Memory B cell (primary cell): ENCODE data around the gene SEC62.
A peak's percentile ranks its signal among the peaks of the same experiment; 100 is the strongest.

Source experiments
- ATAC-seq: fragments of 150-1000 bp; cut with Tn5 transposase; 2 replicates; pipeline ENCODE4 v1.10.0; 2021; ENCODE audit warnings: low read depth, mild to moderate bottlenecking, moderate library complexity
- DNase-seq, 2 donors: peaks; one replicate each; pipeline ENCODE4 v3.0.0; 2022; ENCODE audit warnings: low spot score in 2 of 2
- H3K27ac Mint-ChIP-seq: one replicate; pipeline ENCODE4 v1.8.0; 2022; ENCODE audit warnings: mild to moderate bottlenecking, moderate library complexity, mixed read lengths
- H3K27me3 Mint-ChIP-seq: one replicate; pipeline ENCODE4 v1.8.0; 2022; ENCODE audit warnings: mixed read lengths
- H3K36me3 Mint-ChIP-seq: one replicate; pipeline ENCODE4 v1.8.0; 2022; ENCODE audit warnings: mild to moderate bottlenecking, mixed read lengths
- H3K4me1 Mint-ChIP-seq: one replicate; pipeline ENCODE4 v1.8.0; 2022; ENCODE audit warnings: mixed read lengths
- H3K4me3 Mint-ChIP-seq: one replicate; pipeline ENCODE4 v1.8.0; 2022; ENCODE audit warnings: mild to moderate bottlenecking, moderate library complexity, mixed read lengths
- H3K9me3 Mint-ChIP-seq: one replicate; pipeline ENCODE4 v1.8.0; 2022; ENCODE audit warnings: mixed read lengths

The SEC62 gene, protein sequence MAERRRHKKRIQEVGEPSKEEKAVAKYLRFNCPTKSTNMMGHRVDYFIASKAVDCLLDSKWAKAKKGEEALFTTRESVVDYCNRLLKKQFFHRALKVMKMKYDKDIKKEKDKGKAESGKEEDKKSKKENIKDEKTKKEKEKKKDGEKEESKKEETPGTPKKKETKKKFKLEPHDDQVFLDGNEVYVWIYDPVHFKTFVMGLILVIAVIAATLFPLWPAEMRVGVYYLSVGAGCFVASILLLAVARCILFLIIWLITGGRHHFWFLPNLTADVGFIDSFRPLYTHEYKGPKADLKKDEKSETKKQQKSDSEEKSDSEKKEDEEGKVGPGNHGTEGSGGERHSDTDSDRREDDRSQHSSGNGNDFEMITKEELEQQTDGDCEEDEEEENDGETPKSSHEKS

DNA sequence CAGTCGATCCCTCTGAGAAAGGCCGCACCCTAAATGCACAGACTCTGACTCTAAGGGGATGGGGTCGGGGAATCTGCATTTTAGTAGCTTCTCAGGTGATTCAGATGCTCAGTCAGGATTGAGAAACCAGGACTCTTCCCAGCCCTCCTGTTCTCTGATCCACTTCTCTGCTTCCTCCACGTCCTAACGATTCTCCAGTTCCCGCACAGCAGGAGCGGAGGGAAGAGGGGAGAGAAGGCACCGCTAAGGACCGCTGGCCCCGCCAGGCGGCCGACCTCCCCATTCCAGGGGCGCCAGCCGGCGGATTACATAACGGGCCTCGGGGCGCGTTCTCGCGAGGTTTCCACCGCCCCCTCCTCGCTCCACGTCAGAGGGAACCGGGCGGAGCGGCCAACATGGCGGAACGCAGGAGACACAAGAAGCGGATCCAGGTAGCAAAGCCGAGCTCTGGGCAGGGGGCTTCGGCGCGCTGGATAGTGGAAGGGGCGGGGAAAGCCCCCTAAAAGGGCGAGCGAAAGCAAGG, at the start of gene SEC62:
Gene SEC62, plus strand, starts transcription at position 380 of the 523 bp plus-strand sequence. Its CDS starts 16 bp downstream, at position 396.
- Mint-ChIP-seq H3K27ac (peak within 1 kb of the TSS; percentile 100), H3K27me3 (no peaks in the 10 kb centered on the region), H3K9me3 (peaks cover 4% of the 10 kb centered on the region), H3K4me3 (peak within 1 kb of the TSS; percentile 100), H3K36me3 (peaks cover 12% of the 10 kb centered on the region), H3K4me1 (peaks cover 55% of the 10 kb centered on the region)
- DNase-seq = peak; percentile 94 to 96
- peak; percentile 91 for ATAC-seq

DNA sequence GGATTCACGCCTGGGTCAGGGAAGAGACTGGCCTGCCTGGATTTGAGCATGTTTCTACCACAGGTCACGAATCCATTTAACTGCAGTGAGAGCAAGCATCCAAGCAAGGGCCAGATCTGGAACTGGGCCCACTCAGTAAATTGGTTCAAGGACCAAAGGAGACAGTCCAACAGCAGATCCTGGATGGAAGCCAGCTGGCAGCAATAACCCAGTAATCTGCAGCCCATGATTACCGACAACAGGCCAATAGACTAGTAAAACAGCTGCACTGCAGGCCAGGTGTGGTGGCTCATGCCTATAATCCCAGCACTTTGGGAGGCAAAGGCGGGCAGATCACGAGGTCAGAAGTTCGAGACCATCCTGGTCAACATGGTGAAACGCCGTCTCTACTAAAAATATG, 43.4 kb upstream of the SEC62 start:
- Mint-ChIP-seq H3K36me3 (no peaks in the 10 kb centered on the region), H3K4me1 (no peaks in the 10 kb centered on the region)

DNA sequence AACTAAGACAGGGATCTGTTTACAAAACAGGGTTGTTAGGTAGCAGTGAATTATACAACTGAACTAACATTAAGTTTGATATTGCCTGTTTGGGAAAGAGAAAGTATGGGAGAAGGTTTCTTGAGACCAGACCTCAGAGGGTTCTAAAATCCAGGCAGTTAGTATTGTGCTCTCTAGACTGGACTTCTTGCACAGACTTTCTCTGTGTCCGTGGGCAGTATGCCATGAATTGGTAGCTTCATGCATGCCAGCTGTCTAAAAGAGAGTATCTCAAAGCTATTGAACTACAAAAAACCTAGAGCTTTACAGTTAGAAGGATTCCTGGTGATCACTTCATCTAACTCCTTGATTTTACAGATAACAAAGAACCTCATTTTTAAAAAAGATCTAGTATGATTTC, 42.8 kb upstream of the SEC62 start:
- H3K27ac Mint-ChIP-seq = no peak overlapping the region
- no peaks in the 10 kb centered on the region for H3K4me1 Mint-ChIP-seq
- H3K4me3 Mint-ChIP-seq = no peak overlapping the region
- peaks cover 2% of the 10 kb centered on the region for H3K9me3 Mint-ChIP-seq
- no peaks in the 10 kb centered on the region for H3K27me3 Mint-ChIP-seq
- no peak for DNase-seq
- H3K36me3 Mint-ChIP-seq = no peaks in the 10 kb centered on the region
- no peak for ATAC-seq

More for the DNA sequence above, 43.4 kb upstream of the SEC62 start:
- Mint-ChIP-seq H3K4me3 (no peak overlapping the region), H3K27me3 (no peaks in the 10 kb centered on the region), H3K27ac (no peak overlapping the region), H3K9me3 (peaks cover 2% of the 10 kb centered on the region)
- no peak for ATAC-seq
- no peak for DNase-seq

DNA sequence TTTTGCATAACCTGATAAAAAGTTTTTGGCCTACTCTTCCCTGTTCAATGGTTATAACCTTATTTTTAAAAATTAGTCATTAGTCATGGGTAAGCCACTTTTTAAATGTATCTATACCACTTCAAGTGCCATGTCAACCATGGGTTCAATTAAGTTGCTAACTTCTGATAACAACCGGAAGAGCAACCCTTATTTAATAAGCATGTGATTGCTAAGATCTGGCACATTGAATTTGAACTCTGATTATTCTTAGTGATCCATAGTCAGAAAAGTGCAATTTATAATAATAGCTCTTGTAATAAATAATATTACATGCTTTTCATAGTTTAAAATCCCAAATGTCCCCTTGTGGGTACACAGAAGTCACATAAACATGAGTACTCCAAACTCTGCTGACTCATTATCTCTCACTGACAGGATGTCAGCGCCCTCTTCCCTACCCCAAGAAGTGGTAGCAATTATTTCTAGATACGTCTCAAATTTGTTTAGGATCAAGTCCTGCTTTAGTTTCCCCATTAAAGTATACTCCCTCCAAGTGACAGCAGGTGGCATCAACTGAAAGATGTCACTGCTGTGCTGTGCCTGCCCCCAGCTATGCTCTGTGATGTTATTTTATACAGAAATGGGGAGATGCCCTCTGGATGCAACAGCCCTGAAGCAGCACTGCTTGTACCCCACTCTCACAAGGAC, 36.6 kb upstream of the SEC62 start:
- H3K4me1 Mint-ChIP-seq = peaks cover 38% of the 10 kb centered on the region
- peak in 1 of 2 donors; percentile 31 for DNase-seq
- no peaks in the 10 kb centered on the region for H3K36me3 Mint-ChIP-seq
- peak; percentile 48 for ATAC-seq
- H3K27me3 Mint-ChIP-seq = no peaks in the 10 kb centered on the region
- H3K4me3 Mint-ChIP-seq = no peak overlapping the region
- H3K27ac Mint-ChIP-seq = peak overlapping the region; percentile 54
- H3K9me3 Mint-ChIP-seq = no peaks in the 10 kb centered on the region

DNA sequence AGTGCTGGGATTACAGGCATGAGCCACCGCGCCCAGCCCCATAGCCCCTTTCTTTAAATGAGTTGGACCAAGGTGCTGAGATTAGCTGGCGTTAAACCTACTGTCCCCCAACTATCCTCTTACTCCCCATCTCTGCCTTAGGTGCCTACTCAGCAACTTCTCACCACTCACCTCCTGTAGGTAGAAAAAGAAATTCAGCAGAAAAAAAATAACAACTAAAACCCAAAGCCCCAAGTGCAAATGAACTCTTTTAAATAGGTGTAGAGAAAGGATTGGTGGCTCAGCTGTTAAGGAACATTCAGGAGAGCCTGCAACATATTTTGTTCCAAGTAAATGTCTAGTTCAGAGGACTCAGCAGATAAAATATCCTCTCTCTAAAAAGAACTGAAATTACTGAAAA, 35.8 kb upstream of the SEC62 start:
- Mint-ChIP-seq H3K27me3 (no peaks in the 10 kb centered on the region), H3K36me3 (peaks cover 3% of the 10 kb centered on the region), H3K4me1 (peaks cover 43% of the 10 kb centered on the region), H3K4me3 (no peak overlapping the region), H3K9me3 (no peaks in the 10 kb centered on the region), H3K27ac (peak overlapping the region; percentile 54)
- ATAC-seq (no peak), DNase-seq (no peak)

DNA sequence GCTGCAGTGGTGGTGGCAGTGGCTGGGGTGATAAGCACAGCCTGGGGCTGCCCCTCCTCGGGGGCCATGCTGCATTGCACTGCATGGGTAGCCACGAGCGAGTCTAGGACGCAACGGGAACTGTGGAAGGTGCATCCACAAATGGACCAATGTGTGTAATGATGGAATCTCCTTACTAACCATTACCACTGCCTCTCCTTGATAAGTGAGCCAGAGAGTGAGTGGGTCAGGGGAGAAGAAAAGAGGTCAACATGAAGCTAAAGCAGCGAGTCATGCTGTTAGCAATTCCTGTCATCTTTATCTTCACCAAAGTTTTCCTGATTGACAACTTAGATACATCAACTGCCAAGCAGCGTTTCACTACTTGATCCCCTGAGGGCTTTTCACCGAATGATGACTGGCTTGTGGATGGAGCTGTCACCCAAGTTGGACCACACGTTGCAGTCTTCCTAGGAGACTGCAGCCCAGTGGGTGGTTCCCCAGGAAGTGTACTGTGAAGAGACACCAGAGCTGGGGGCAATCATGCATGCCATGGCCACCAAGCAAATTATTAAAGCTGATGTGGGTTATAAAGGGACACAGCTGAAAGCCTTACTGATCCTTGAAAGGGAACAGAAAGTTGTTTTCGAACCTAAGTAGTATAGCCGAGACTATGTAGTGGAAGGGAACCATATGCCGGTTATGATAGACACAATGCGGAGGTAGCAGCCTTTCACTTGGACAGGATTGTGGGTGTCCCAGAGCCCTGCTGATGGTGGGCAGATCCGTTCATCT, 34.7 kb upstream of the SEC62 start:
- ATAC-seq = peak; percentile 91
- H3K36me3 Mint-ChIP-seq = peaks cover 3% of the 10 kb centered on the region
- no peaks in the 10 kb centered on the region for H3K9me3 Mint-ChIP-seq

DNA sequence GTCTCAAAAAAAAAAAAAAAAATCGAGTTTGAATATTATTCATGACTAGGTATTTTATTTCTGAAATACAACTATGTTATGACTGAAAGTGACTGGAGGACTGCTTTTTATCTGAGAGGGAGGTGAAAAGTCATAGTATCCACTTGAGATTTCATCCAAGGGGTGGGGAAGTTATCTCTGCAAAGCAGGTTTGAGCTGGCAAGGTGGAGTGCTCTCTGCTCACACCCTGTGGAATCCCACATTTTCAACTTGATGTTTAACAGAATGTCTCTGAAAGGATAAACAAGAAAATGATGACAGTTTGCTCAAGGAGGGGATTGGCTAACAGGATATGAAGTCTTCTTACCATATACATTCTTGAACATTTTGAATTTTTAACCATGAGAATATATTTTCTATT, 27.3 kb upstream of the SEC62 start:
- no peaks in the 10 kb centered on the region for H3K27me3 Mint-ChIP-seq
- DNase-seq = no peak
- peaks cover 3% of the 10 kb centered on the region for H3K9me3 Mint-ChIP-seq
- H3K4me3 Mint-ChIP-seq = no peak overlapping the region
- no peak for ATAC-seq
- no peak overlapping the region for H3K27ac Mint-ChIP-seq
- H3K4me1 Mint-ChIP-seq = peaks cover 48% of the 10 kb centered on the region
- peaks cover 5% of the 10 kb centered on the region for H3K36me3 Mint-ChIP-seq

More for the DNA sequence above, 34.7 kb upstream of the SEC62 start:
- peak; percentile 54 to 71 for DNase-seq
- H3K27ac Mint-ChIP-seq = peak overlapping the region; percentile 48
- H3K27me3 Mint-ChIP-seq = no peaks in the 10 kb centered on the region
- peaks cover 43% of the 10 kb centered on the region for H3K4me1 Mint-ChIP-seq
- H3K4me3 Mint-ChIP-seq = peak overlapping the region; percentile 76

DNA sequence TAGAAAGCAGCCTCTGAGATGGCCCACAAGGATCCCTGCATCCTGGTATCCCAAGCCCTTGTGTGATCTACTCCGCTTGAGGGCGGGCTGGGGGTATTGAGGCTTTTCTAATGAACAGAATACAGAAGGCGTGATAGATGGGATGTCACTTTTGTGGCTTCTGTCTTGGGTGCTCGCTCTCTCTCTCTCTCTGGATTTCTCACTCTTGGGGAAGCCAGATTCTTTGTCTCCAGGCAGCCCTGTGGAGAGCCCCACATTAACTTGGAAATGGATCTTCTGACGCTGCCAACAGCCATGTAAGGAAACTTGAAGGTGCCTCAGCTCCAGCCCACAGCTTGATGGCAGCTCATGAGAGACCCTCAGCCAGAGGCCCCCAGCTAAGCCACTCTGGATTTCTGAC, 26.9 kb upstream of the SEC62 start:
- Mint-ChIP-seq H3K27me3 (no peaks in the 10 kb centered on the region), H3K4me1 (peaks cover 44% of the 10 kb centered on the region), H3K36me3 (peaks cover 5% of the 10 kb centered on the region), H3K27ac (peak overlapping the region; percentile 94), H3K4me3 (peak overlapping the region; percentile 2), H3K9me3 (peaks cover 3% of the 10 kb centered on the region)
- no peak for ATAC-seq
- DNase-seq = no peak

DNA sequence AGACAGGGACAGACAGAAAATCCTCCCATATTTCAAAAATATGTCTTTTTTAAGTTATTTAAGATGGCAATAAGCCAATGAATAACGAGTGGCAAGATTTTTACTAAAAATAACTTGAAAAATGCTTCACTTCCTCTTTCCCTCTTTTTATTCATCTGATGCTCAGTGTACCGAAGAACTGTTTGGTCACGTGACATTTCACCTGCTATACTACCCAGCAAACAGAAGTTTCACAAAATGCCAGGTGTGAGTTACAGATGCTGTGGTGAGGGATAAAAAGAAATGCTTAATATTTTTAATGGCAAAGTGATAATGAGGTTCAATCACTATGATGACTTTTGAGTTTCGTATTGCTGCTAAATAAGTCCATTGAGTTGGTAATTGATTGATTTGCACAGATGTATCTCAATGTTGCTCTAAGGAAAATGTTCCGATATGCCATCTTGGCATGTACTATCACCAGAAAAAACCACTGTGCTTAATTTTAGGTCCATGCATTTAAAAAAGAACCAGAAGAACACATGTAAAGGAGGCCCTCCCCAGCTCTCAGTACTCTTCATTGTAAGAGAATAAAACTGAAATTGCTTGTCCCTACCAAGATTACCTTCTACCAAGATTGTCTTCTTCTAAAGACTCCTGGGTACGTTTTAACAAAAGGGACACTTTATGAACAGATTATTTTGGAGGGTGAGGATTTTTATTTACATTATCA, 26.0 kb upstream of the SEC62 start:
- Mint-ChIP-seq H3K27me3 (no peaks in the 10 kb centered on the region), H3K4me1 (peaks cover 43% of the 10 kb centered on the region), H3K27ac (peak overlapping the region; percentile 94), H3K9me3 (peaks cover 3% of the 10 kb centered on the region), H3K4me3 (peak overlapping the region; percentile 54), H3K36me3 (peaks cover 2% of the 10 kb centered on the region)
- peak; percentile 75 for ATAC-seq
- peak in 1 of 2 donors; percentile 64 for DNase-seq

DNA sequence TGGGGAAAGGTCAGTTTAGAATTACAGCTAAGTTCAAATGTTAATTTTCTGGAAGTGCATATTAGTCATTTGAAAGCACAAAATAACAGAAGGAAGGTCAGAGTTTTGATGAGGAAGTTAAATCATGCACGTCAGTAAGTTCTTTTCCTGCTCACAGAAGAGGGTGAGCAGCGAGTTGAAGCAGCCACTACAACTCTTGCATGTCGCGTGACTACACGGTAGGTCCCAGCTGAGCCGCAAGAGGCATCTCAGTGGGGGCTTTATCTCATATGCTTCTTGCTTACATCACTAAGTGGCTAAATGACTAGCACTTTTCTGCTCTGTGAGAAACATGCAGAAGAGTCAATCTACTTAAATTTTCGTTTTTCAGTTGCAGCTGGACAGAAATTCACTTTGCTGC, 21.3 kb upstream of the SEC62 start:
- Mint-ChIP-seq H3K27me3 (no peaks in the 10 kb centered on the region), H3K4me3 (peak overlapping the region; percentile 72), H3K4me1 (peaks cover 51% of the 10 kb centered on the region), H3K9me3 (no peaks in the 10 kb centered on the region), H3K36me3 (peaks cover 2% of the 10 kb centered on the region), H3K27ac (peak overlapping the region; percentile 94)
- peak; percentile 37 to 71 for DNase-seq
- ATAC-seq = peak; percentile 93

DNA sequence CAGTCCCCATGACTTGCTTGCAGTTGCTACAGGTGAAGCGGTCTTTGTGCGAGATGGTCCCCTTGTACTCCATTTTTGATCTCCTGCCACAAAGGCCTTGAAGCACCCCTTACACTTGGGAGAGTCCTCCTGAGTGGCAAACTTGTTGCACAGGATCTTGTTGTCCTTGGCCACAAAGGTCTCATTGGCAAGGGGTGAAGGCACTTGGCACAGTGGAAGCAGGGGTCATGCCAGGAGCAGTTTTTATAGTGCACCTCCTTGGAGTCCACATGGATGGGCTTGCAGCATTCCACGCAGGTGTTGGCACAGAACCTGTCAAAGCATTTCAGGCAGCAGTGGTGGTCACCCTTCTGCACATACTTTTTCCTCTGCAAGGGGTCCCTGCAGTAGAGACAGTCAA, 20.3 kb upstream of the SEC62 start:
- Mint-ChIP-seq H3K4me3 (no peak overlapping the region), H3K9me3 (no peaks in the 10 kb centered on the region), H3K27ac (peak overlapping the region; percentile 94), H3K36me3 (peaks cover 3% of the 10 kb centered on the region), H3K27me3 (no peaks in the 10 kb centered on the region), H3K4me1 (peaks cover 41% of the 10 kb centered on the region)
- DNase-seq (no peak), ATAC-seq (no peak)

DNA sequence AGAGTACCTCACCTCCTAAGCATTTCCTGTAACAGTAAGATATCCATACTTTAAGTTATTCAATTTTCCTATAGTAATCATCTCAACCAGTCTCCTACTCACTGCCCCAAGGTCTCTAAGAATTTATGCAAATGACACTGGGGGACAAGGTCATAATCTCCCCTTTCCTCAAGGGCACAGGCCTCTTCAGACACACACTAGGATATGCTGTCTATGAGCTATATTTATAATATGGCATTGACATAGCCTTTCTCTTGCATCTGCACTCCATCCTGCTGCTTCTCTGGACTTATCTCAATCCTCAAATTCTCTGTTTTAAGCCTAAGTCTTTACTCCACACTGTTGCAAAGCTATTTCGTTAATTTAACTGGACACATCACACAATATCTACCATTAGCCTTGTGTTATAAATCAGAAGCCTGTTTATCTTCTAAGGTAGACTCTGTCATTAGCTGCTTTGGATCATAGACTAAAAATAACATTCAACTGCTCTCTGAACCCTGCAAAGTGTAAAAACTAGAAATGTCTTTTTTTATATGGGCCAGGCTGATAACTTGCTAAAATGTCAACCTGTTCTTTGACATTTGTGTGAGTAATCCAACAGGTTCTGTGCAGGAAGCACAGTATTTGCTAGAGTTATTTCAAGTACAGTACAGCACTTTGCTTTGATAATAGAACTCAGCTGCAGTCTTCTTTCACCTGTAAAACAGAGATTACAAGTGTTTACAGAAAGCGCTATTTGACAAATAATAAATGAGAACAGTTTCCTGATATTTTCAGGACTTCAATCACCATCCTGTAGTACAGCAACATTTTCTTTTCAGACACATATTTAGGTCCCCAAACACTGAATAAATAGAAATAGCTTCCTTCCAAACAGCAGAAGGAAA, 17.8 kb upstream of the SEC62 start:
- no peak for ATAC-seq
- Mint-ChIP-seq H3K27me3 (no peaks in the 10 kb centered on the region), H3K9me3 (no peaks in the 10 kb centered on the region), H3K4me3 (no peak overlapping the region), H3K36me3 (peaks cover 2% of the 10 kb centered on the region), H3K4me1 (peaks cover 45% of the 10 kb centered on the region), H3K27ac (peak overlapping the region; percentile 62)
- no peak for DNase-seq
